Duodenal mucosa (tissue), 2 donors: ENCODE measurements around the gene ENTPD7.
"Not testable (repeated sequence)": the region's sequence is repeated elsewhere in the genome, so short reads cannot be mapped to it uniquely, and the experiment has no call there.

Experiments used
- H3K27ac ChIP-seq: one replicate; pipeline ENCODE4 v1.7.0; 2013; ENCODE audit warnings: low read depth, low read length
- H3K27me3 ChIP-seq, 2 donors: one replicate each; pipeline ENCODE4 v1.7.0; 2013; ENCODE audit warnings: low read length in 2 of 2, control low read depth in 1 of 2; ENCODE audit not compliant: insufficient read depth in 2 of 2, control insufficient read depth in 1 of 2
- H3K36me3 ChIP-seq, 2 donors: one replicate each; pipeline ENCODE4 v1.7.0; 2013; ENCODE audit warnings: low read length in 2 of 2, control low read depth in 1 of 2; ENCODE audit not compliant: insufficient read depth in 2 of 2, control insufficient read depth in 1 of 2
- H3K4me1 ChIP-seq, 2 donors: one replicate each; pipeline ENCODE4 v1.7.0; 2013; ENCODE audit warnings: low read length in 2 of 2, control low read depth in 1 of 2; ENCODE audit not compliant: insufficient read depth in 2 of 2, control insufficient read depth in 1 of 2
- H3K4me3 ChIP-seq, 2 donors: one replicate each; pipeline ENCODE4 v1.7.0; 2013; ENCODE audit warnings: low read length in 2 of 2, low read depth in 1 of 2
- H3K9ac ChIP-seq, 2 donors: one replicate each; pipeline ENCODE4 v1.7.0; 2013; ENCODE audit warnings: low read length in 2 of 2, low read depth in 1 of 2
- H3K9me3 ChIP-seq, 2 donors: one replicate each; pipeline ENCODE4 v1.7.0; 2013; ENCODE audit warnings: low read length in 2 of 2, control low read depth in 1 of 2; ENCODE audit not compliant: control insufficient read depth in 1 of 2

ENTPD7 gene

GRCh38 chr10:99620711-99621453, 38.4 kb upstream of the ENTPD7 start:
- Histone ChIP-seq H3K9me3 (no peaks in the 10 kb centered on the region), H3K36me3 (no peaks in the 10 kb centered on the region), H3K4me1 (peaks cover 22 to 39% of the 10 kb centered on the region in 2 donors), H3K4me3 (peak overlapping the region; percentile 80 to 87), H3K9ac (peak overlapping the region; percentile 74 to 89), H3K27me3 (no peaks in the 10 kb centered on the region), H3K27ac (peak overlapping the region; percentile 97)

- Histone ChIP-seq H3K36me3 (no peaks in the 10 kb centered on the region), H3K27me3 (no peaks in the 10 kb centered on the region), H3K4me3 (peak overlapping the region; percentile 80 to 87), H3K27ac (peak overlapping the region; percentile 97), H3K9ac (peak overlapping the region; percentile 74 to 89), H3K9me3 (no peaks in the 10 kb centered on the region), H3K4me1 (peaks cover 20 to 37% of the 10 kb centered on the region in 2 donors)
These were observed 37.7 kb upstream of the ENTPD7 start for GRCh38 chr10:99621454-99622251.

GRCh38 chr10:99623919-99624318, 35.4 kb upstream of the ENTPD7 start:
- Histone ChIP-seq H3K9me3 (no peaks in the 10 kb centered on the region), H3K27ac (no peak overlapping the region), H3K36me3 (no peaks in the 10 kb centered on the region), H3K9ac (no peak overlapping the region), H3K27me3 (no peaks in the 10 kb centered on the region), H3K4me1 (peaks cover 0 to 15% of the 10 kb centered on the region in 2 donors), H3K4me3 (no peak overlapping the region)

- not testable (repeated sequence) for H3K27me3 ChIP-seq, H3K27ac ChIP-seq, H3K36me3 ChIP-seq, H3K9ac ChIP-seq, H3K9me3 ChIP-seq, H3K4me3 ChIP-seq, H3K4me1 ChIP-seq
These were observed 34.2 kb upstream of the ENTPD7 start for GRCh38 chr10:99625124-99625523.

GRCh38 chr10:99628923-99629624, 30.2 kb upstream of the ENTPD7 start:
- H3K9ac ChIP-seq: no peak overlapping the region
- no peak overlapping the region for H3K4me3 ChIP-seq
- no peak overlapping the region for H3K27ac ChIP-seq
- H3K36me3 ChIP-seq: no peaks in the 10 kb centered on the region
- H3K27me3 ChIP-seq: no peaks in the 10 kb centered on the region
- H3K4me1 ChIP-seq: no peaks in the 10 kb centered on the region
- H3K9me3 ChIP-seq: no peaks in the 10 kb centered on the region

- no peaks in the 10 kb centered on the region for H3K4me1 ChIP-seq
- H3K4me3 ChIP-seq: no peak overlapping the region
- H3K9me3 ChIP-seq: no peaks in the 10 kb centered on the region
- H3K27ac ChIP-seq: no peak overlapping the region
- no peaks in the 10 kb centered on the region for H3K27me3 ChIP-seq
- no peak overlapping the region for H3K9ac ChIP-seq
- H3K36me3 ChIP-seq: no peaks in the 10 kb centered on the region
These were observed 29.7 kb upstream of the ENTPD7 start for GRCh38 chr10:99629625-99629978.

- H3K4me3 ChIP-seq: no peak overlapping the region
- no peak overlapping the region for H3K27ac ChIP-seq
- no peaks in the 10 kb centered on the region for H3K9me3 ChIP-seq
- no peak overlapping the region for H3K9ac ChIP-seq
- H3K27me3 ChIP-seq: no peaks in the 10 kb centered on the region
- H3K36me3 ChIP-seq: no peaks in the 10 kb centered on the region
- H3K4me1 ChIP-seq: no peaks in the 10 kb centered on the region
These were observed 28.9 kb upstream of the ENTPD7 start for GRCh38 chr10:99630433-99630832.

- no peak overlapping the region for H3K9ac ChIP-seq
- H3K27me3 ChIP-seq: no peaks in the 10 kb centered on the region
- H3K4me1 ChIP-seq: no peaks in the 10 kb centered on the region
- no peaks in the 10 kb centered on the region for H3K9me3 ChIP-seq
- H3K36me3 ChIP-seq: no peaks in the 10 kb centered on the region
- H3K4me3 ChIP-seq: no peak overlapping the region
- H3K27ac ChIP-seq: no peak overlapping the region
These were observed 28.3 kb upstream of the ENTPD7 start for GRCh38 chr10:99630991-99631390.

- H3K9me3 ChIP-seq: no peaks in the 10 kb centered on the region
- H3K4me3 ChIP-seq: no peak overlapping the region
- H3K27me3 ChIP-seq: no peaks in the 10 kb centered on the region
- H3K4me1 ChIP-seq: no peaks in the 10 kb centered on the region
- H3K9ac ChIP-seq: no peak overlapping the region
- H3K36me3 ChIP-seq: no peaks in the 10 kb centered on the region
- no peak overlapping the region for H3K27ac ChIP-seq
These were observed 27.8 kb upstream of the ENTPD7 start for GRCh38 chr10:99631496-99631895.

- H3K9ac ChIP-seq: no peak overlapping the region
- H3K27ac ChIP-seq: no peak overlapping the region
- H3K36me3 ChIP-seq: no peaks in the 10 kb centered on the region
- H3K27me3 ChIP-seq: no peaks in the 10 kb centered on the region
- no peaks in the 10 kb centered on the region for H3K4me1 ChIP-seq
- H3K4me3 ChIP-seq: no peak overlapping the region
- no peaks in the 10 kb centered on the region for H3K9me3 ChIP-seq
These were observed 25.5 kb upstream of the ENTPD7 start for GRCh38 chr10:99633832-99634231.
